ENCODE measurements around the gene CYB5A.

DNA sequence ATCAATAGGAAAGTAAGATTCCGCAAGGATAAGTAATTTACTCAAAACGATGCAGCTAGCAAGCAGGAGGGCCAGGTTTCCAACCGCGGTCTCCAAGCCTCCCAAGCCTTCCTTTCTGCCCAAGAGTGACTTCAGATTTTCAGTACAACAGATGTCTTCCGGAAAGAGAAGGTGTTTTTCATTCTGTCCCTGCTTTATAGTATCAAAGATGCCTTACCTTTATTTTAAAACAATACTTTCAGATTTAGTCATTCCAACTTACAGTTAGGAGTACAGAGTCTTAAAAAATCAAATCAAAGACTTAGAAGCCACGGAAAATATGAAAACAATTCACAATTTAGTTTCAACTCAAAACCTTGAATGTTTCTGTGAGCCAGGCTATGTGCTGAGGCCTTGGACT, 43.6 kb downstream of the CYB5A start:
- TF ChIP-seq CTCF (IDR thresholded peaks at IDR 0.05) = no peak
- TF ChIP-seq POLR2A (IDR thresholded peaks at IDR 0.05) = no peak
